GM21723 (cell line): Measurements from ENCODE around the gene KCMF1.

Source experiments
- ATAC-seq: cut with Tn5 transposase; IDR thresholded peaks from one replicate; pipeline ENCODE4 v1.9.1; 2021; ENCODE audit warnings: mild to moderate bottlenecking, moderate library complexity; ENCODE audit not compliant: unreplicated experiment

KCMF1 gene

GRCh38 chr2:84954329-84954728 is 16.6 kb upstream of the KCMF1 start:
- no peak for ATAC-seq

- no peak for ATAC-seq
Observed at GRCh38 chr2:84956334-84957297, 14.3 kb upstream of the KCMF1 start.

DNA sequence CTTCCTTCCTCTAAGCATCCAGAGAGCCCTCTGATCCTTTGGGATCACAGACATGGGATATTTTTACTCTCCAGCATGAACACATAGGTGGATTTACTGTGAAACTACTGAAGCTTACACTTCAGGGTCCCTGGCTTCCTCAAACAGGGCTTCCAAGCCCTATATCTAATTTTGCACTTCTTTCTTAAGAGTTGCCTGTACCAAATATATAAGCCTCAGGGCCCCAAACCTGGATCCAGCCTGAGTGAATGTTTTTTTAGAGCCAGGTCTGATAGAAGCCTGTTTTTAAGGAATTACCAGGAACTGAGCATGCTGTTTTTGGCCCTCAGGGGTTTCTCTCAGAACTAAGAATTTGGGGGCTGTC is 13.2 kb upstream of the KCMF1 start:
- ATAC-seq = no peak

GRCh38 chr2:84958135-84959059 is 12.6 kb upstream of the KCMF1 start:
- no peak for ATAC-seq

GRCh38 chr2:84959095-84959565 is 11.8 kb upstream of the KCMF1 start:
- ATAC-seq = no peak

GRCh38 chr2:84959566-84960506 is 11.1 kb upstream of the KCMF1 start:
- ATAC-seq = no peak

DNA sequence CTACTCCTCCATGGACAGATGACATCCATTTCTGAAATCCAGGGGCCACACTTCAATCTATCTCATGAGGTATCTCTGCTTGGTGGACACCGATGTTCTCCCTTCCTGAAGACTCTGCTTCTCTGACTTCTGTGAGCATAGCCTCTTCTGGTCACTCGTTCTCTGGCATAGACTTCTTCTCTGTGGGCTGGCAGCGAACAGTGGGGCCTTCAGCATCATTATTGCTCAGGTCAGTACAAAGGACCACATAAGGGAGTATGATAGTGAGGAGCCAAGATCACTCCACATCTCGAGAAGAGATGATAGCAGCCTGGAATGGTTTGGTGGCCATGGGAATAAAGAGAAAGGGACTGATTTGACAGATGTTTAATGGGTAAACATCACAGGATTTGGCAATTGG is 8.0 kb upstream of the KCMF1 start:
- ATAC-seq = no peak

GRCh38 chr2:84963323-84963691 is 7.7 kb upstream of the KCMF1 start:
- no peak for ATAC-seq

GRCh38 chr2:84963692-84964405 is 7.1 kb upstream of the KCMF1 start:
- ATAC-seq = no peak

DNA sequence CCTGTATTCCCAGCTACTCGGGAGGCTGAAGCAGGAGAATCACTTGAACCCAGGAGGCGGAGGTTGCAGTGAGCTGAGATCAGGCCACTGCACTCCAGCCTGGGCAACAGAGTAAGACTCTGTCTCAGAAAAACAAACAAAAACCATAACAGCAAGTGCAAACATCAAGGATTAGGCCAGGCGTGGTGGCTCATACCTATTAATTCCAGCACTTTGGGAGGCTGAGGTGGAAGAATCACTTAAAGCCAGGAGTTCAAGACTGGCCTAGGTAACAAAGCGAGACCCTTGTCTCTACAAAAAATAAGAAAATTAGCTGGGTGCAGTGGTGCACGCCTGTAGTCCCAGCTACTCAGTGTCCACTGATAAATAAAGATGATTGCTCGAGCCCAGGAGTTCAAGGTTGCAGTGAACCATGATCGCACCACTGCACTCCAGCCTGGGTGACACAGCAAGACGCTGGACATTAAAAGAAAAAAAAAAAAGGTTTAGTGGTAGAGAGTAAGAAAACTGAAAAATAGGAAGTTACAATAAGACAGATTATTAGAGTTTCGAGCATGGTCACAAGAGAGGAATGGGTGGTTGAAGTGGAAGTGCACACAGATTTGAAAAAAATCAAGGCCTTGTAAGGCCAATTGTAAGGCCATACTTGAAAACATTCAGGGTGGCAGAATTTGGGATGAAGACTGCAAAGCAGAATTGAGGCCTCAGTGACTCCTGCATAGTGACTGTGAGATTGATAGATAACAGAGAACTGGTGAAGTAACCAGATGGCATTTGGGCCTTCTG is 6.4 kb upstream of the KCMF1 start:
- no peak for ATAC-seq

- ATAC-seq = no peak
Observed at GRCh38 chr2:84965192-84965516, 5.8 kb upstream of the KCMF1 start.

GRCh38 chr2:84965827-84966226 is 5.1 kb upstream of the KCMF1 start:
- no peak for ATAC-seq

- no peak for ATAC-seq
Observed at GRCh38 chr2:84966731-84967130, 4.2 kb upstream of the KCMF1 start.

GRCh38 chr2:84969511-84970209 is 1.3 kb upstream of the KCMF1 start:
- no peak for ATAC-seq

DNA sequence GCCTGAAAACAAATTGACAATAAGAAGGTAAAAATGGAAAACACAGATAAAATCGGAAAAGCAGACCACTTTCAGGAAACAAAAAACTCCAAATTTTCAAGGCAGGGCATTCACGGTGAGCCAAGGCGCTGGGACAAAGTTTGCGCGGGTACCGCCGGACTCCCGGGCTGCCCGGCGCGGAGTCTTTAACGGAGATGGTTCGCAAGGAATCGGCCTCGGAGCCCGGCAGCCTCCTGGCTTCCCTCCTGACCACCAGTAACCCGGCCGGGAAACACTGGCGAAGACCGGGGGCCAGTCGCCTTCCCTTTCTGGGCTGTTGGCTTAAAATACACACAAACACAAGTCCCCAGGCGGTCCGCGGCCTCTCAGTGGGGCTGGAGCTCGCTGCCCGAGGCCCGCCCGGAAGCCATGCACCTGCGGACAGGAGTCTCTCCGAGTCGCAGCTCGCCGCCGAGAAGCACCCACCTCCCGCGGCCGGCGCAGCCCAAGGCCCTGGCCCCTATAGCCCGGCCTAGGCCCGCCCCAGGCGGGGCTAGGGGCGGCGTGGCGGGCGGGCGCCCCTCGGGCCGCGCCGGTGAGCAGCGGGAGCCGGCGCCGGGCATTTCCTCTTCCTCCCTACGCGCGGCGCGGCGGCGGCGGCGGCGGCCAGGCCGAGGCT is 622 bp upstream of the KCMF1 start:
- ATAC-seq = peak; percentile 51

- ATAC-seq = peak; percentile 39
Observed at GRCh38 chr2:84971510-84972206, 697 bp downstream of the KCMF1 start.

DNA sequence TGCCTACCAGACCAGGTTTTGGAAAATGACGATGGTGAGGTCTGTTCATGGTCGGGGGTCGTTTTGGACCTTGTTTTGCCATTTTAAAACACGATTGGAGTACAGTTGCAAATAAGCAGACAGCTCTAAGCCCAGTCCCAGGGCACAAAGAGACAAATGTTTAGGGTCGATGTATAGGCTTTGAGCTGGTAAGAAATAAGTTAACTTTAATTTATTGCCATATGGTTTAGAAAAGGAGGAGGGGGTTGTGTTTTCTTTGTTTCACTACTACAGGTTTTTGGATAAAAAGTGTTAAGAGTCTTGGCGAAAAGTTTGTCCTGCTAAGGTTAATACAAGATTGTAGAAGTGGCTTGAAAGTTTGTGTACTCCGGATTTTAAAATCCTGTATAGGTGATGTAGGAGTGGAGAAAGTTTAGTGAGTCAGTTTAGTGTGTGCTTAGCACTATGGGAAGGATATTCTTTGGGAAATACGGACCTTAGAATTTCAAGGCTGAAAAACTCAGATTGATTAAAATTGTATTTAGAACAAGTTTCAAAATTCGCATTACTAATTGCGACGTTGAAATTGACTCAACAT is 1.3 kb downstream of the KCMF1 start:
- ATAC-seq = no peak
